HG03039 (cell line): ENCODE data around the gene SQSTM1.
"Not testable (repeated sequence)": the region's sequence is repeated elsewhere in the genome, so short reads cannot be mapped to it uniquely, and the experiment has no call there.

ENCODE experiments used
- ATAC-seq: cut with Tn5 transposase; IDR thresholded peaks from one replicate; pipeline ENCODE4 v1.9.1; 2021; ENCODE audit warnings: mild to moderate bottlenecking, moderate library complexity; ENCODE audit not compliant: unreplicated experiment

Gene SQSTM1

DNA sequence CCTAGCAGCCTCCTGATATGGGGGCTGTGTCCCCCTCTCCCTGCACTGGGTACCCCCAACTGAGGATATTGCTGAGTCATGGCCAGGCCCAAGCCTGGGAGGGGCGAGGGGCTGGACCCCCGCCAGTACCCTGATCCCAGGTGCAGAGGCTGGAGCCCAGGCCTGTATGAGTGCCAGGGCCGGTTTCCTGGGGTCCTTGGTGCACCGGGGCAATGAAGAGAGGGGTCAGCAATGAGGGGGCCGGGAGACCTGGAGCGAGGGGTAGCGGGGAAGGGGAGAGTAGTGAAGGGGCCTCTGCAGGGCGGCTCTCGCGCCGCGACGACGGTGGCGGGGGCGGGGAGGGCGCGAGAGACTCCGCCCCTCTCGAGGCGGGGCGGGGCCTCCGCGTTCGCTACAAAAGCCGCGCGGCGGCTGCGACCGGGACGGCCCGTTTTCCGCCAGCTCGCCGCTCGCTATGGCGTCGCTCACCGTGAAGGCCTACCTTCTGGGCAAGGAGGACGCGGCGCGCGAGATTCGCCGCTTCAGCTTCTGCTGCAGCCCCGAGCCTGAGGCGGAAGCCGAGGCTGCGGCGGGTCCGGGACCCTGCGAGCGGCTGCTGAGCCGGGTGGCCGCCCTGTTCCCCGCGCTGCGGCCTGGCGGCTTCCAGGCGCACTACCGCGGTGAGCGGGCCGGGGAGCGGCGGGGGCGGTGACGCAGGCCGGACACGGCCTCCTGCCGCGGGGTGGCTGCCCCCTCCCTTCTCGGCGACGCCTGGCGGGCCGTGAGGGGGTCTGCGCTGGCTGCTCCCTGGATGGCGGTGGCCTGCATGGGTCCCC lies at the start of gene SQSTM1:
SQSTM1 (plus strand) TSS at position 423 of the 815 bp plus-strand sequence; CDS start at position 455, 32 bp downstream.
- peak; percentile 39 for ATAC-seq

DNA sequence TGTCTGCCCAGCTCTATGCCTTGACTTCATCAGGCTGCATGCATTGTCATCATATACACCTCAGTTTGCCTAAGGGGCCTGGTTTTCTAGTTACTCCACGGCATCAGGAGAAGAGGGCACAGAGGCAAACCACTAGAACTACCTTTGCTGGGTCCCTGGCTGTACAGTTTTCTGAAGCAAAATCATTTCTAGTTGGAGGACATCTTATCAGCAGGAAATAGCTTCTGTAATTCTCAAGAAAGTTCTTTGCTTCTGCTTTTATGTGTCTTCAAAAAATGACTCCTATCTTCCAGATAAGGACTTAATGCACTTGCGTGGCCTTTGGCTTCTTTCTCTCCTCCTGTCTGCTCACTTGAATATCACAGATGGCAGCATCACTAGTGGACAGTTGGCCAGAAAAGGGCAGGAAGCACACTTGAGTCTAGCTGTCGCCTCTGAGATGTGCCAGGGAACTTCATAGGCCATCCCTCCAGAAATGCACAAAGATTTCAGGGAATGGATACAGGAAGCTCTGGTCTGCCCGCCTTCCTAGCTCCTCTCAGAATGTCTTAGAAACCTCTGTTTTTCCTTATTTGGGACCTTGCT lies 49.3 kb upstream of the SQSTM1 start:
- no peak for ATAC-seq

DNA sequence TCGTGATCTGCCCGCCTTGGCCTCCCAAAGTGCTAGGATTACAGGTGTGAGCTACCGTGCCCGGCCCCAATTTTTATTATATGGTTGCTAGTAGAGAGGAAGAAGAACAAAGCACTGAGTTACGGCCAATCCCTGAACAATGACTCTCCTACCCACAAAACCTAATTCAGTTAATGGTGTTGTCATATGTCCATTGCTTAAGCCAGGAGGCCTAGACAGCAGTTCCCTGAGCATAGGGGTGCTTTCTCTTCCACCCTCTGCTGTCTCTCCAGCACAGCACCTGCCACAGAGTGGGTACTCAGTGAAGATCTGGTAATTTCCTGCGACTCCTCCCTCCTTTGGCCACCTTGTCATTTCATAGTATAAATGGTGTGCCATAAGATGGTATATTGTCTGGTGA lies 48.4 kb upstream of the SQSTM1 start:
- ATAC-seq: no peak

DNA sequence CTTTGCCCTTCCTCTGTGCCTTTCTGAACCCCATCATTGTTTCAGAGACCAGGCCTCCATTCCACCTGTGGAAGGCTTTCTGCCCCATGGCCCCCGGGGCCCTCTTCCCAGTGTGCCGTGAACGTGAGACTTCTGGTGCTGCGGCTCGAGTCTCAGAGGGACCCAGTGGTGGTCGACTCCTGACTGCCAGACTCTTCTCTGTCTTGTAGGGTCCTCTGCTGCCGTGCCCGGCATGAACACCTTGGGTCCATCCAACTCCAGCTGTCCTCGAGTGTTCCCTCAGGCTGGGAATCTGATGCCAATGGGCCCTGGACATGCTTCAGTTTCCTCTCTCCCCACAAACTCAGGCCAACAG lies 47.0 kb upstream of the SQSTM1 start:
- ATAC-seq: no peak

DNA sequence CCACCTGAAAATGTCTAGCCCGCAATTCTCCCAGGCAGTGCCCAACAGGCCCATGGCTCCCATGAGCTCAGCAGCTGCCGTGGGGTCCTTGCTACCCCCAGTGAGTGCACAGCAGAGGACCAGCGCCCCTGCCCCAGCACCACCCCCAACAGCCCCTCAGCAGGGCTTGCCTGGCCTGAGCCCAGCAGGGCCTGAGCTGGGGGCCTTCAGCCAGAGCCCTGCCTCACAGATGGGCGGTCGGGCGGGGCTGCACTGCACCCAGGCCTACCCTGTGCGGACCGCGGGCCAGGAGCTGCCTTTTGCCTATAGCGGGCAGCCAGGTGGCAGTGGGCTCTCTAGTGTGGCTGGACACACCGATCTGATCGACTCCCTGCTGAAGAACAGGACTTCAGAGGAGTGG lies 46.3 kb upstream of the SQSTM1 start:
- ATAC-seq: no peak

DNA sequence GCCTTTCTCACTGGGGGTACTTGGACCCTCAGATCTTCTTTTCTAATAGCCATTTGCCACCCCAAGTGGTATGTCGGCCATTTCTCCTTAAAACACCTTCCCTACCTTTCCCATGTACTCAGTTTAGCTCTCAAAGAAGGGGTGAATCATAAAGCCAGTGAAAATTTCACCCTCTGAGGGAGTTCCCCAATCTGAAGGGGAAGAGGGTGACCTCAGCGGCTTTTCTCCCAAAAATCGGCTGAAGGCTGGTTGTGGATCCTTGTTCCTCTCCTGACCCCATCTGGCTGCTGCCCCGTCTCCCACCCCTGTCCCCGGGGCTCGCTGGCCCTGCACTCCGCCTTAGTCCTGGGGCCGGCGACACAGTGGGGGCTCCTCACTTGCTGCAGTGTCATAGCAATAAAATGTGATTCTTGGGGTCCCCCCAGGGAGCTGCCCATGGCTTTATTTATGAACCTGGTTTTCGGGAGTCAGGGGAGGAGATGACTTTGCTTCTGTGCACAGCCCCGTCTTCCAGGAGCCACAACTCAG lies 44.2 kb upstream of the SQSTM1 start:
- no peak for ATAC-seq

DNA sequence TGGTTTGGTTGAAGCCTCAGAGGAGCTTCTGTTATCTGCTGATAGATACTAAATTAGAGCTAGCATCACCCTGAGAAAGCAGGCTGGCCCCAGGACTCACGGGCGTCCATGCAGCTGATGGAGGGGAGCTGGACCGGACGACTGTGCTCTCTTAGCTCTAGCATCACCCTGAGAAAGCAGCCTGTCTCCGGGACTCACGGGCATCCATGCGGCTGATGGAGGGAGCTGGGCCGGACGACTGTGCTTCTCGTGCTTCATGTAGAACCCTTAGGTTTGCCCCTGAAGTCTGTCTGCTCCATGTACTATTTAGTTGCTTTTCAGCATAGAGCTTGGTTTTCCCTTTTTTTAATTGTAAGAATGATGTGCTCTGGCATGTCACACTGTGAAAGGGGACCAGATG lies 43.2 kb upstream of the SQSTM1 start:
- ATAC-seq: no peak

DNA sequence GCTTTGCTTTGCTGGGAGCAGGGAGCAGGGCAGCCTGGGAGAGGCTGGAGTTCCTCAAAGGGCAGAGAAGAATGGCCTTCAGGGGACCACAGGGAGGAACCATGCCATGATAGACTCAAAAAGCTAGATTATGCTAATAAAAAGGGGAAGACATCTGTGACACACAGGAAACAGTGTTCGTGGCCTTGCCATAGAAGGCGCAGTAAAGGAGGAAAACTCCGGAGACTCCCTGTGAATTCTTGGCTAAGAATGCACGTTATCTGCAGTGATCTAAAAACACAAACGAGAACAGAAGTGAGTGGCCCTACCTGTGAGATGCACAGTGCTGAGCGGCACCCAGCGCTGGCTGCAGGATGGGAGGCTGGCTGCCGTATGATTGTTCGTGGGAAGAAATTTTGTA lies 42.8 kb upstream of the SQSTM1 start:
- no peak for ATAC-seq

DNA sequence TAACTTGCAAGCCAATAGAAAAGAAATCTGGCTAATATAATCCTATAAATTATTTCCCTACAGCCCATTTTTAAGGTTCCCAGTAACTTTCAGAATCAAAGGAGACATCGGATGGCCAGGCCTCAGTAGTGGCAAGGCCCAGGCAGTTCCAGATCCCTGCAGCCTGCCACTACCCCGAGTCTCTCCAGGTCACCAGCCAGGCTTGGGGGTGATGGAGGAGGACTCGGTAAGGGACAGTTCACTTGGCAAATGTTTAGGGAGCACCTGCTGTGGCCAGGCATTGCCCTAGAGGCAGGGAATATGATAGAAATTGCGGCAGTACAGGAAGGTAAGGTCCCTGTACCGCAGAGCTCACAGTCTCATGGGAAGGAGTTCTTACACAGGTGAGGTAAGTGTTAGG lies 42.1 kb upstream of the SQSTM1 start:
- no peak for ATAC-seq

DNA sequence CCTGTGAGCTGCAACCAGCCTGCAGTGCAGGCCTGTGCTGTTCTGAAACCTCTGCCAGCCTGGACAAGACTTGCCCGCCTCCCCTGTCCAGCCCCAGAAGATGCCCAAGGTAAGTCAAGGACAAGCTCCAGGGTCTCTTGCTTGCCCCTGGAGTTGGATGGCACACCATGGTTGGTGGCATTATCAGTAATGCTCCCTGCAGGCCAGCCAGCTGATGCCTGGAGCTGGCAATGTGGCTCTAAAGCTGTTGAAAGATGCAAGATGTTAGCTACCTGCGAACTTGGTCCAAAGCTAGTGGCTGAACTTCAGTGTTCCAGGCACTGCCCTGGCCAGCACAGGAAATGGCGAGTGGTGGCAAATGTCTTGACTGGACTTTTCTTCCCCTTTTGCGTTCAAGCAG lies 40.9 kb upstream of the SQSTM1 start:
- no peak for ATAC-seq

DNA sequence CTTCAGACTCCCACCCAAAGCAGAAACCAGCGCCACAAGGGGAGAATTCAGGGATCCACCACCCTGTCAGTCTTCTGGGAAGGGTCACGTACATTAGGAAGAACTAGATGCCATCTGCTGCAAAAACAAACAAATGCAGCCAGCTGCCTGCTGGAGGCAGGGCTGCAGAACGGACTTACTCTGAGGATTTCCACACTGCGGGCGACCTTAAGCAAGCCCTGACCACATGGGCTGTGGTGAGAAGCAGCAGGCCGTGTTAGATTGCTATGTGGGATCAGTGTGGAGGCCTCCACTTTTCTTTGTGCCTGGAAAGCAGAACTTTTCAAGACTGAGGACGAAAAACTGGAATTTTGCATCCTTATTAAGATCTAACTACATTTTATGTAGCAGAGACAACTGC lies 40.3 kb upstream of the SQSTM1 start:
- ATAC-seq: no peak

DNA sequence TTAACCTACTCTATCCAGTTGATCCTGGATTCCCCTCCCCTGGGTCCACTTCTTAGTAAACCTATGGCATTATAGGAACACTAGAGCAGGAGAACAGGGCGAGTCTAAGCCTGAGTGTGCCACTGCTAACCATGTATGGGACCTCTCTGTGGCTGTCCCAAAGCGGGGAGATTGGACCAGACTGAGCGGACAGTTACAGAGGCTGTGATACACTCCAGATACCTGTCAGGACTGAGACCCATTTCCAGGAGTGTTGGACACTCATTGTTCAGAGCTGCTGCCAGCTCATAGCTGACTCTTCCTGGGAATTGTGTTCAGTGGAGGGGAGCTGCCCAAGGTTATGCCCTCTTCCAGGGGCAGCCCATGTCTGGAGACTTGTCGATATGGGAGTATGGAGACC lies 38.9 kb upstream of the SQSTM1 start:
- ATAC-seq: no peak

DNA sequence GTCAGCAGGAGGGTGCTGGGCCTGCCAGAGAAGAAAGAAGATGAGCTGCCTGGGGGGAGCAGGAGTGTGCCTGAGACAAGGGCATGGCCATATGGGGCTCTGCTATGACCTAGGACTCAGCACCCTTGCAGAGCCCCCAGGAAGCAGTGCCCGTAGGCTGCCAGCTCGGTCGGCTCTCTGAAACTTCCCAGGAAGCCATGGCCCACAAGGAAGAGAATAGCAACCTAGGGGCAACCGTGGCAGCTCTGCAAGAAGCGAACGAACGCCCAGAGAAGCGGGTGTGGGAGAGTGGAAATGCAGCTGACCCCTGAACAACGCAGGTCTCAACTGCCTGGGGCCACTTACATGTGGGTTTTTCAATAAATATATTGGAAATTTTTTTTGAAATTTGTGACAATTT lies 37.6 kb upstream of the SQSTM1 start:
- ATAC-seq: no peak

DNA sequence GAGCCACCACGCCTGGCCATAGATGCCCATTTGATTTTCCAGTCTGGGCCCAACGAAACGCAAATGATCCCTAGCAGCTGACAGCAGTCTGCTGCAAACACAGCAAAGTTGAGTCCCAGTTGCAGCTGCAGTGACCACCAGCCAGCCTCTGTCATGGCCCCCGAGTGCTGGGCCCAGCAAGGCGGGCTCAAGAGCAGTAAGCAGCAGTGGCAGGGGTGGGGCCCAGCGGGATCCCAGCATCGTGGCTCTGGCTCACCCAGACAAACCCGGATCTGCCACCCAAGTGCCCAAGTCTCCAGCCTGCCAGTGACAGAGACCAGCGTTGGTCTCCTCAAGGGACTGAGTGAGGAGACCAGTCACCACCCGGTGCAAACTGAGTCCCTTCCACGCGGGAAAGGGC lies 33.8 kb upstream of the SQSTM1 start:
- no peak for ATAC-seq

DNA sequence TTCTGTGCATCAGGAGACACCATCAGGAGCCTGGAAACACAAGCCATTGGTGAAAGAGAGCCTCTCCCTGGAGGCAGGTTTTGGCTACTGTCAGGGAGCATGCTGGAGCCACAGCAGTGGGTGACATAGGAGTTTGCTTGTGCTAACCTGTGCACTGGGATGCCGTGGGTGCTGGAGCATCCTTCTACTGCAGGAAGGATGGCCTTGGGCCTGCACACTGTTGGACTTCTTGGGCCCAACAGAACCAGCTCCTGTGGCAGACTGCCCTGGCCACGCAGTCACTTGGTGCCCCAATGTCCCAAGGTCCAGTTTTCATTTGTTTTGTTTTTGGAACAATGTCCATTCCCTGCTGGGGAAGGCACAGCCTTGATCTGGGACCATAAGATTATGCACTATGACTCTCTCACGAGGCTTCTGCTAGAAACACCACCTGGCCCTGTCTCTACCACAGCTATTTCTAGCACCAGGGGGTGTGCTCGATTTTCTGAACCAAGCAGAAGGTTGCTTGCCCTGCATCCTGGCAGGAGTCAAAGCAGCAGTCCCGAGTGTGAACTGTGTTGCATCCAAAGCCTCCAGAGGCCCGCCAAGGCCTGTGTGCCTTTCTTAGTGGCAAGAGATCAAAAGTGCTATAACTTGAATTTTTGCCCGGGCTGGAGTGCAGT lies 32.4 kb upstream of the SQSTM1 start:
- no peak for ATAC-seq

DNA sequence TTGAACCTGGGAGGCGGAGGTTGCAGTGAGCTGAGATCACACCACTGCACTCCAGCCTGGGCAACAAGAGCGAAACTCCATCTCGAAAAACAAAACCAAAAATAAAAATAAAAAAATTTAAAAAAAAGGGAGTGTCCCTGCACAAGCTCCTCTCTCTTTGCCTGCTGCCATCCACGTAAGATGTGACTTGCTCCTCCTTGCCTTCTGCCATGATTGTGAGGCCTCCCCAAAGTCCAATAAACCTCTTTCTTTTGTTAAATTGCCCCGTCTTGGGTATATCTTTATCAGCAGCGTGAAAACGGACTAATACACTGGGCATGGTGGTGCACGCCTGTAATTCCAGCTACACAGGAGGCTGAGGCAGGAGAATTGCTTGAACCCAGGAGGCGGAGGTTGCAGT lies 31.4 kb upstream of the SQSTM1 start:
- ATAC-seq: not testable (repeated sequence)

DNA sequence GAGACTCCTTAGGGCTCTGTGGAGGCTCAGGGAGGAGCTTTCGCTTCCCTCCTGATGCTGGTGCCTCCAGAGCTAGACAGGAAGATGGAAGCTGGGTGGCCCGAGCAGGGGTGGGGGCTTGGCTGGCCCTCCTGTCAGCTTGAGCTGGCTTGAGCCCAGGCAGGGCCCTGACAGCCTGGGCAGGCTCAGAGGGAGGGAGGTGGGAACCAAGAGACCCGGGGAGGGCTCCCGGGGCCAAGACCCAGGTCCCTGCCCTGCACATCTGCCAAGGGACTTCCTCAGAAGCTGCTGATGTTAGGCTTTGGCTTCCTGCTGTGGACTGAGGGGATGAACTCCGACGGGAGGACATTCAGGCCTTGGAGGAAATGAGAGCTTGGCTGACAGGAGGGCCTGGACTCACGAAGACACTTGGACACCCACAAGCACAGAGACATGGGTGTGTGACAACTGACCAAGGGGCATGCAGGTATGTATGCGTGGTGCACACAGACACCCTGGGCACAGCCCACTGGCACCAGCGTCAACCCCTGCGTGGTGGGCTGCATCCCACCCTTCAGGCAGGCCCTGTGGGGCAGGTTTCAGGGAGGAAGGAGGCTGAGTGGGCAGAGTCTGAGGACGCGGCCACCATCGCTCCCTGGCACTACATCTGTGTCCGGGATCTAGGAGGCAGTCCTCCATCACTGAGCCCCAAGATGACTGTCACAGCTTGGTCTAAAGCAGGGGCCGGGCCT lies 28.7 kb upstream of the SQSTM1 start:
- no peak for ATAC-seq

DNA sequence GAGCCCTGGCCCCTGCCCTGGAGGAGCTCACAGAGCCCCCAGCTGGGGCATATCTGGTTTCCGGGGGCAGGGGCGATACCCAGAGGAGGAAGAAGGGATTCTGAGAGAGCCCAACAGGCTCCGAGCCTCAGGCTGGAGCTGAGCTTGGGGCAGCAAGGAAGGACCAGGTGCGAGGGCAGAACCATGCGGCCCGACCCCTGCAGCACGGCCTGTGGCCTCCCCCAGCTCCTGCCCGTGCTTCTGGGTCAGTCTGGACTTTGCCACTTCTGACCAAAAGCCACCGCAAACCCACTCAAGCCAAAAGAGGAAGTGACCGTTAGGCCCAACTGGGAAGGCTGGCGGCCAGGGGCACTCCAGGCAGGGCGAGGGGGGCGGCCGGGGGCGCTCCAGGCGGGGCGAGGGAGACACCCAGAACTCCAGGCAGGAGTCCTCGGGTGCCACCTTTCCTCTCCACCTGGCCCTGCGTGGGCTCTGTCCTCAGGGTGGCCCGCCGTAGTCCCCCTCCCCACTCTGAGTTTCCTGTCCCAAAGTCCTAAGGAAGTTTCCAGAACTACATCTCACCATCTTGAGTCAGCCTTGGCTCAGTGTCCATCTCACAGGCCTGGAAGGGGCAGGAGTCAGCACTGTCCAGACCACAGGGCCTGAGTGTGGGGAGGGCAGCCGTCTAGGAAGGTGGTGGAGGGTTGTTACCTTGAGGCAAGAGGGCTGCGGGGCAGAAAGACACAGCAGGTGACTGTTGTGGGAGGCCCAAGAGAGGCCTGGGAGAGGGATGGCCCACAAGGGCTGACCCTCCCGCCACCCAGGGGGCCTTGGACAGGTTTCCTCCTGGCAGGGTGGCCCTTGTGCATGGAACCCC lies 27.9 kb upstream of the SQSTM1 start:
- ATAC-seq: no peak

DNA sequence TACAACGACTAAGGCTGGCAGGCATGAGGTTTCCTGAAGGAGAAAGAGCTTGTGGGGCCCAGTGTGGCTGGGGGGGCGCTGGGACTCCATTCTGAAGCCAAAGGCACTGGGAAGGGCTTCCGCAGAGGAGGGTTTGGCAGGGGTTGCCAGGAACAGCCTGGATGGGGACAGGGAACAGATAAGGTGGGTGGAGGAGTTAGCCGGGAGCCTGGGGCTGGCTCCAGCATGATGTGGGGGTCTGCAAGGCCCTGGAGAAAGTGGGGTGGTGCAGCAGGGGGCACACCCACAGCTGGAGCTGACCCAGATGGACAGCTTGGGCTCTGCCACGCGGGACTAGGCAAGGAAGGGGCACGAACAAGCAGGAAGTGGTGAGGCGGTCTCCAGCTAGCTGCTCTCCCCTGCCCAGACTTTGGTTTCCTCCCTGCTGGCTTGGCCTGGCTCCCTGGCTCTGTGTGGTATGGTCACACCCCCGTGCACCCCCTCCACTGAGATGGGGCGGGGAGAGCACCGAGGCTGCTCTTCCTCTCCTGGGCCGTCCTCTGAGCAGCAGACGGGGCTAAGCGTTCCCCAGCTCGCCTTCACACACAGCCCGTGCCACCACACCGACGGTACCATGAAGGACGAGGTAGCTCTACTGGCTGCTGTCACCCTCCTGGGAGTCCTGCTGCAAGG lies 27.1 kb upstream of the SQSTM1 start, which contains the start of gene LTC4S:
LTC4S (plus strand) TSS at position 519 of the 672 bp plus-strand sequence; CDS start at position 614, 95 bp downstream.
- ATAC-seq: no peak

DNA sequence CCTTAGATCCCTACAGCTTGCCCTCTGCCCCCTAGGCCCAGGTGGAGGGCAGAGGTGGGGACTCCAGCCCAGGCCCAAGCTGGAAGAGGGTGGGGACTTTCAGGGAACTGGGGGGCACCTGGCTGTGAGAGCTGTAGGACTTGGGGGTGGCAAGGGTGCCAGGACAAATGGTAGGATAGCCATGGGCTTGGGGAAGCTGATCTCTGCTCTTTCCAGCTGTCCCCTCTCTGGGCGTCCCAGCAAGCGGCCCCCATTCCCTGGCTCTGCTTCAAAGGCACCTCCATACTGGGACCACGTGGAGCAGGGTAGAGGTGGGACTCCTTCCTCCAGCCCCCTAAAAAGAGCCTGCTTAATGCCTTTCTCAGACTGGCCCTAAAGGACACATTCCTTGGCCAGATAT lies 26.5 kb upstream of the SQSTM1 start:
- ATAC-seq: no peak
